PFSK-1 (cell line): ENCODE data around the gene RBMS3.

Experiments used
- FOXP2 ChIP-seq: optimal IDR thresholded peaks from 2 replicates; pipeline ENCODE3; 2011; ENCODE audit warnings: borderline replicate concordance, control low read depth, inconsistent platforms; ENCODE audit not compliant: insufficient read depth; ENCODE audit errors: extremely low read length, extremely low read depth
- POLR2AphosphoS5 ChIP-seq: IDR thresholded peaks from 2 replicates; pipeline ENCODE4 v1.6.1; 2012; ENCODE audit warnings: low read depth, mild to moderate bottlenecking, control low read depth, low read length, moderate library complexity
- SIN3A ChIP-seq: IDR thresholded peaks from 2 replicates; pipeline ENCODE4 v1.6.1; 2012; ENCODE audit warnings: mild to moderate bottlenecking, low read length, moderate library complexity, borderline replicate concordance; ENCODE audit not compliant: insufficient read depth
- TAF1 ChIP-seq: IDR thresholded peaks from 2 replicates; pipeline ENCODE4 v1.6.1; 2012; ENCODE audit warnings: low read length, control low read depth, borderline replicate concordance; ENCODE audit not compliant: insufficient read depth
- TF ChIP-seq, protein P1 (sequence below), 2 experiments: IDR thresholded peaks; 2 replicates each; pipeline versions ENCODE4 v1.6.1 to v1.8.0; 2011 to 2012; ENCODE audit warnings: low read depth in 2 of 2, low read length in 2 of 2, control low read depth in 1 of 2, inconsistent platforms in 1 of 2, mild to moderate bottlenecking in 1 of 2, moderate library complexity in 1 of 2; ENCODE audit not compliant: insufficient read depth in 1 of 2

The RBMS3 gene

DNA sequence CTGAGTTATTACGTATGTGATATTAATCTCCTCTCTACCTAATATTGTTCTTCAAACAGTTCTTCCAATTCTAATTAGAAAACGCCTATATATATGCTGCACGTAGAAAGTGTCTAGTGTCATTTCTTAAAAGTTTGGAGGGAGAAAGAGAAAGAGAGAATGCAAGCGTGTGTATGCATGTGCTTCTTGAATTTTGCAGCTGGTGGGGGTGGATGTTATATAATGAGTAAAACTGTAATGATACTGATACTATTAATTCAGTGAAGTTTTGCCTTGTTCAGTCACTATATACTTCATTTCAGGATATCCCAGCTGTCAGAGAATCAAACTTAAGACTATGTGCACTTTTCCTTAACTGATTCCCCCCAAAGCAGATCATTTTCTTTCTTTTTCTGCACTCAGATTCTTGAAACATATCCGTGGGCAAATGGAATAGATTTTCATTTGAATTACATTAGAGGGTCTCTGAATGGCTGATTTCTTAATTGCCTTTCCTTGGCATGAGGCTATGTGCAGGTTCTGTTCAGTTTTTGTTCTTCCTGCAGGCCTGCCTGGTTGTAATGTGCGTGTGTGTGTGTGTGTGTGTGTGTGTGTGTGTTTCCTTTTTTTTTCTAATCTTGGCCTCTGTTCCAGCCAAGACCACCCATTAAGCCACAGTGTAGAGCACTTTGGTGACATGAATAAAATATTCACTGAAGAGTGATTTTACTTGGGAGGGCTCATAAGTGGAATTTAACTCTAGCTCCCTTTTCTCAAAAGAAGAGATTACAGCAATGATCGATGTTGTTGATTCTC lies 617.5 kb downstream of the RBMS3 start:
- TF ChIP-seq, protein P1, sequence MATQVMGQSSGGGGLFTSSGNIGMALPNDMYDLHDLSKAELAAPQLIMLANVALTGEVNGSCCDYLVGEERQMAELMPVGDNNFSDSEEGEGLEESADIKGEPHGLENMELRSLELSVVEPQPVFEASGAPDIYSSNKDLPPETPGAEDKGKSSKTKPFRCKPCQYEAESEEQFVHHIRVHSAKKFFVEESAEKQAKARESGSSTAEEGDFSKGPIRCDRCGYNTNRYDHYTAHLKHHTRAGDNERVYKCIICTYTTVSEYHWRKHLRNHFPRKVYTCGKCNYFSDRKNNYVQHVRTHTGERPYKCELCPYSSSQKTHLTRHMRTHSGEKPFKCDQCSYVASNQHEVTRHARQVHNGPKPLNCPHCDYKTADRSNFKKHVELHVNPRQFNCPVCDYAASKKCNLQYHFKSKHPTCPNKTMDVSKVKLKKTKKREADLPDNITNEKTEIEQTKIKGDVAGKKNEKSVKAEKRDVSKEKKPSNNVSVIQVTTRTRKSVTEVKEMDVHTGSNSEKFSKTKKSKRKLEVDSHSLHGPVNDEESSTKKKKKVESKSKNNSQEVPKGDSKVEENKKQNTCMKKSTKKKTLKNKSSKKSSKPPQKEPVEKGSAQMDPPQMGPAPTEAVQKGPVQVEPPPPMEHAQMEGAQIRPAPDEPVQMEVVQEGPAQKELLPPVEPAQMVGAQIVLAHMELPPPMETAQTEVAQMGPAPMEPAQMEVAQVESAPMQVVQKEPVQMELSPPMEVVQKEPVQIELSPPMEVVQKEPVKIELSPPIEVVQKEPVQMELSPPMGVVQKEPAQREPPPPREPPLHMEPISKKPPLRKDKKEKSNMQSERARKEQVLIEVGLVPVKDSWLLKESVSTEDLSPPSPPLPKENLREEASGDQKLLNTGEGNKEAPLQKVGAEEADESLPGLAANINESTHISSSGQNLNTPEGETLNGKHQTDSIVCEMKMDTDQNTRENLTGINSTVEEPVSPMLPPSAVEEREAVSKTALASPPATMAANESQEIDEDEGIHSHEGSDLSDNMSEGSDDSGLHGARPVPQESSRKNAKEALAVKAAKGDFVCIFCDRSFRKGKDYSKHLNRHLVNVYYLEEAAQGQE (IDR thresholded peaks at IDR 0.05; ENCODE audit: insufficient read depth in 1 of 2, low read depth in 2 of 2, low read length in 2 of 2), result no peak

DNA sequence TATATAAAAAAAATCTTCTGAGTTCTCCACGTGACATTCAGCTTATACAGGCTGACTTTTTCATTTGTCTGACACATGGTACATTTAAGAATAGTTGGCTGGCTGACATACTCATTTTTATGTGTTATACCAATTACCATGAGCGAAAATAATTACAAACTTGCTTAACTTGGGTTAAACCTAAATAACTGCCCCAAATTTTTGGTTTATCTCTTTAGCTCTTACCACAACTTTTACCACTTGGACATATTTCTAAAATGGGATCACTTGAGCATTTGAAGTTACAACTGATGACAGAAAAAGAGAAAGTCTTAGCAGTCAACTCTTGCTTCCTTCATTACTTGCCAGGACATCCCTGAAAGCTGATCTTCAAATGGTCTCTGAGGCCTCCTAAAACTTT lies 618.1 kb downstream of the RBMS3 start:
- TF ChIP-seq POLR2AphosphoS5 (no peak), TAF1 (no peak), SIN3A (no peak), FOXP2 (no peak)
- TF ChIP-seq, protein P1 (IDR thresholded peaks at IDR 0.05; ENCODE audit: insufficient read depth in 1 of 2, low read depth in 2 of 2, low read length in 2 of 2), result no peak

DNA sequence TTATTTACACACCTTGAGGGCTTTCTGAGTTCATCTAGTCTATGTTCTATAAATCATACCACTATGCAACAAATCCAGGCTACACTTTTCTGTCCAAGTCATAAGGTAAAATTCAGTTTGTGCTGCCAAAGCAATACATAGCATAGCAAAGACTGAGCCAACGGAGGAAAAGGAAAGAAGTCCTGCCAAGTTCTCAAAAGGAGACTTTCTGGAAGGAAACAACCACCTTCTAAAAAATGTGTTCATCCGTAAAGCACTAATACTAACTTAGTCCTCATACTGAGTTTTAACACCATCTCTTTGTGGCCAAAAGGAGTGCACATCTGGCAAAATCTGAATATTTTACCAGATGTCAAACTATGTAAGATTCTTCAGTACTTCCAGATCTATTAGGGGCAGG lies 620.2 kb downstream of the RBMS3 start:
- TF ChIP-seq FOXP2, result no peak
- no peak for TF ChIP-seq POLR2AphosphoS5
- TF ChIP-seq SIN3A, result no peak
- no peak for TF ChIP-seq TAF1
- TF ChIP-seq, protein P1 (IDR thresholded peaks at IDR 0.05; ENCODE audit: insufficient read depth in 1 of 2, low read depth in 2 of 2, low read length in 2 of 2), result no peak

DNA sequence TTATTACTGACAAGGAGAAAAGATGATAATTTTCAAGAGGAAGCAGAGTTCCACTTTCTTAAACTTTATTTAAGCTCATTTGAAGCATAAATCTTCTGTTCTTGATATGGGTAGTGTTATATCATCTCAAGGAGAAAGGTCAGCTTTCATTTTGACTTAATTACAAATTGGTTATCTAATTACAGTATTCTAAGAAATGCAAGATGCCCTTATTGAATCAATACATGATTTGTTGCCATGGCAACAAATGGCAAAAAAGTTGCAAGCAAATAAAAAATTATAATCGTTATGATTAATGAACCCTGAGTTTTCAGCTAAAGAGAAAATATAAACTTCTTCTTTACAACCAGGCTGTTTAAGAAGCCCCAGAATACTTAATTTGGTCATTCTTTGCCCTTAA lies 622.7 kb downstream of the RBMS3 start:
- no peak for TF ChIP-seq POLR2AphosphoS5
- no peak for TF ChIP-seq TAF1
- no peak for TF ChIP-seq FOXP2

DNA sequence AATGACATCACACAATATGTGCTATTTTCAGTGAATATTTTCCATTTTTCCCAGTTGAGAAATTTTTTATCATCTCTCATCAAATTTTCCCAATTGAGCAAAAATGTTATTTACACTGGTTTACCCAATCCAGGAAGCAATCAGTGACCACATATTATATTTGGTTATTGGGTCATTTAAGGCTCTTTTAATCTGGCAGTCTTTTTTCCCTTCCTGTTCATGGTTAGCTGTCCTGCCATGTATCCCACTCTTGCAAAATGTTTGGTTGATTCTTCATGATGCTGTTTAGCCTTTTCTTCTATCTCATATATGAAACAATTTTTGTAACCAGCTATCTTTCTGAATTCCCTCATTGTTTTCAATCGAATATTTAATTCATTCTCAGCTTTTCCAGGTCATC lies 626.0 kb downstream of the RBMS3 start:
- TF ChIP-seq FOXP2 (no peak), TAF1 (no peak), SIN3A (no peak), POLR2AphosphoS5 (no peak)
- TF ChIP-seq, protein P1 (IDR thresholded peaks at IDR 0.05; ENCODE audit: insufficient read depth in 1 of 2, low read depth in 2 of 2, low read length in 2 of 2), result no peak
